ENCODE data around the gene GPR173.

The GPR173 gene

GRCh38 chrX:53071604-53072417 is 23.2 kb downstream of the GPR173 start:
- DNase-seq (ENCODE audit: low read depth in 2 of 2) = peak; percentile 33 to 51

- DNase-seq (ENCODE audit: low read depth in 2 of 2) = no peak
These were observed 24.0 kb downstream of the GPR173 start for GRCh38 chrX:53072418-53073114.

GRCh38 chrX:53073115-53073586 is 24.6 kb downstream of the GPR173 start:
- no peak for DNase-seq (ENCODE audit: low read depth in 2 of 2)

GRCh38 chrX:53075011-53075410 is 26.4 kb downstream of the GPR173 start:
- no peak for DNase-seq (ENCODE audit: low read depth in 2 of 2)

GRCh38 chrX:53076671-53077070 is 28.1 kb downstream of the GPR173 start:
- DNase-seq (ENCODE audit: low read depth in 2 of 2) = no peak

- no peak for DNase-seq (ENCODE audit: low read depth in 2 of 2)
These were observed 28.9 kb downstream of the GPR173 start for GRCh38 chrX:53077207-53078197.

GRCh38 chrX:53078943-53079342 is 30.4 kb downstream of the GPR173 start:
- DNase-seq (ENCODE audit: low read depth in 2 of 2) = no peak

- DNase-seq (ENCODE audit: low read depth in 2 of 2) = no peak
These were observed 32.3 kb downstream of the GPR173 start for GRCh38 chrX:53080628-53081580.

GRCh38 chrX:53081925-53082772 is 33.6 kb downstream of the GPR173 start, which contains the start of gene TSPYL2:
TSPYL2 (plus strand) TSS chrX:53082367; CDS start chrX:53082499, 132 bp downstream.
- DNase-seq (ENCODE audit: low read depth in 2 of 2) = peak; percentile 83 to 89

- DNase-seq (ENCODE audit: low read depth in 2 of 2) = no peak
These were observed 34.4 kb downstream of the GPR173 start for GRCh38 chrX:53082773-53083616.

- no peak for DNase-seq (ENCODE audit: low read depth in 2 of 2)
These were observed 35.5 kb downstream of the GPR173 start for GRCh38 chrX:53084043-53084570.

GRCh38 chrX:53084863-53085262 is 36.3 kb downstream of the GPR173 start:
- DNase-seq (ENCODE audit: low read depth in 2 of 2) = no peak

GRCh38 chrX:53085661-53086229 is 37.2 kb downstream of the GPR173 start:
- DNase-seq (ENCODE audit: low read depth in 2 of 2) = no peak

GRCh38 chrX:53086464-53086863 is 37.9 kb downstream of the GPR173 start:
- DNase-seq (ENCODE audit: low read depth in 2 of 2) = no peak

GRCh38 chrX:53087388-53087831 is 38.8 kb downstream of the GPR173 start:
- no peak for DNase-seq (ENCODE audit: low read depth in 2 of 2)

GRCh38 chrX:53088136-53088974 is 39.8 kb downstream of the GPR173 start:
- DNase-seq (ENCODE audit: low read depth in 2 of 2) = peak; percentile 32 to 67
